Vagina (tissue), 2 donors: ENCODE data around the gene N4BP3.

ENCODE experiments used
- CTCF ChIP-seq, 3 experiments: fragments of 450-650 bp in 2 of 3; fragments of 200-600 bp in 1 of 3; sonication (generic) in 1 of 3; IDR thresholded peaks; one replicate each; pipeline ENCODE4 v1.5.1; 2017 to 2019; ENCODE audit warnings: antibody characterized with exemption in 3 of 3, mild to moderate bottlenecking in 2 of 3, moderate library complexity in 2 of 3
- POLR2A ChIP-seq, 2 donors: fragments of 450-650 bp; IDR thresholded peaks; one replicate each; pipeline ENCODE4 v1.6.1; 2017; ENCODE audit warnings: antibody characterized with exemption in 2 of 2, mild to moderate bottlenecking in 2 of 2, moderate library complexity in 2 of 2

- TF ChIP-seq CTCF (IDR thresholded peaks at IDR 0.05) (no peak), POLR2A (IDR thresholded peaks at IDR 0.05) (no peak)
Observed at GRCh38 chr5:178141550-178141949, 28.2 kb downstream of the N4BP3 start.
